Measurements from ENCODE around the gene ADAM11.
"Not testable (repeated sequence)": the region's sequence is repeated elsewhere in the genome, so short reads cannot be mapped to it uniquely, and the experiment has no call there.

- TF ChIP-seq EP300, POLR2AphosphoS5, CTCF, POLR2A (IDR thresholded peaks at IDR 0.05): not testable (repeated sequence)
These were observed 13.1 kb upstream of the ADAM11 start for GRCh38 chr17:44745738-44746137.

All from gastroesophageal sphincter (tissue), 3 donors.